Frontal cortex (tissue), 4 donors: ENCODE measurements around the gene GEN1. TPM values are rescaled to one million over a fixed set of nuclear protein-coding genes. Genes with fewer than 3 reads are reported as not detected.

ENCODE experiments used
- DNase-seq, 2 donors: peaks; one replicate each; pipeline ENCODE4 v3.0.0; 2012; ENCODE audit warnings: low spot score in 2 of 2
- FAIRE-seq: peaks from 2 replicates; lab custom pipeline; 2012; peaks lifted over from hg19 to GRCh38; lab: Jason Lieb, UNC
- total RNA-seq: library from RNA; depleted of rRNA; stranded (reverse); fragments of >200 nt; gene quantifications from one replicate; pipeline ENCODE4 v1.2.3, GENCODE V29; 2014
- donor health status: control.
- donor health status: control.
- donor health status: control.

The GEN1 gene
- total RNA-seq, 1 donor from 2014 or later, result 5.3 TPM

GRCh38 chr2:17793803-17794354 is 39.9 kb downstream of the GEN1 start:
- DNase-seq (no peak), FAIRE-seq (no peak)

DNA sequence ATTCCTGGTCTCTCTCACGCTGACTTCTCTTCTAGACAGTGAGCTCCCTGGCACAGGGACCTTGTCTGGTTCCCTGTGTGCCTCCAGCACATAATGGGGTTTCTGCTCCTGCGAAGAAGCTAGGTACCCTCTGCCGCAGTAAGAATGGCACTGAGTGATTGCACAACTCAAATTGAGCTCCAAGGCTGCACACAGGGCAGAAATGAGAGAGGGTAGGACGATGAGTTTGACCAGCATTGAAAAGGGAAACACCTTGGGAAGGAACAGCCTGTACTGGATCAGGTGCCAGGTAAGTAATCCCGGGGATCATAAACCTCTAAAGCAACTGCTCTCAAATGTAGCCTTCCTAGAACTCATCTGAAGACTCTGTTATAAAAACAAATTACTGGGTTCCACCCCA is 41.4 kb downstream of the GEN1 start:
- DNase-seq (no peak), FAIRE-seq (no peak)

DNA sequence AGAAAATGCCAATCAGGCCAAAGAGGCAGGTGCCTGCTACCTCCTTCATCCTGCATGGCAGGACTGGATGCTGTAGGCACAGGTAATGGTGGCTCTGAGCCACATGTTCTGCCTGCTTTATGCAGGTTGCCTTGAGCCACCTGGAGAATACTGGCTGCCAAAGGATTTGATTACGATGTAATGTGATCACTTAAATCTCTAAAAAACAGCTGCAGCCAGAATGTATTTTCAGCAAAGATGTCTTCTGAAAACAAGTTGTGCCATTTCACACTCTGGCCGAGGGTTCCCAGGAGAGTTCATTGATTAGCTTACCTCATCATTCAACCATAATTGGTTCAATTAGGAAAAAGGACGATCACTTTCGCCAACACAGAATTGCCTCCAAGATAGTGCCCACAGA is 44.4 kb downstream of the GEN1 start:
- no peak for FAIRE-seq

DNA sequence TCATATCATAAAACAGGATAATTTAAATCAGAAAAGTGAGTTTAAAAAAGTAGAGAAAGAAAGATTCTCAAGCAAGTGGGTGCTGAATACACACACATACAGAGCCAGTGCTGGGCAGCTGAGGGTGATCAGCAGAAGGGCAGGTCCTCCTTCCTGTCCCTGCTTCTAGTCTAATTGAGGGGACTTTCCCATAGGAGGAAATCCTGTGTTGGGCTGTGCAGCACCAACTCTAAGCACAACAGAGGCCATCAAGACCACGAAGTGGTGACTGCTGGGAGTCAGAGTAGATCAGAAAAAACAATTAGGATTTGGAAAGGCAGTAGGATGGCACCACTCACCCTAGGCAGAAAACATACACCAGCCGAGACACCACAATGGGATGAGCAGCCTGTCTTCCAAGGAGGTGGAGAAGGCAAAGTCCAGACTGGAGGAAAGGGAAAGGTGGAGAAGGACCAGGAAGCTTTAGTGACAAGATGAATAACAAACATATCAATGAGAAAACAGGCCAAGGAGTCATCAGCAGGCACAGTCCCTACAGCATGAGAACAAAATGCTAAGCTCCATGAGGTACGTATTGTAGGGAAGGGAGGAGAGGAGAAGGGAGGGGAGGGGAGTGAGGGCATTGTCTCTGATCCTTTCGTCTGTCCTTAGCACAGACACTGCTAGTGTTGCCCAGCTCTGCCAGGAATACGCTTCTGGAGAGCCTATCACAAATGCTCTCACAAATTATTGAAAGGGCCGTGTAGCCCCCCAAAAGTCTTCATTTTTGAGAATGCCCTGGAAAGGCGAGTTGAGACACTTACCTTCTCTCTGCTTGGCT is 45.6 kb downstream of the GEN1 start:
- DNase-seq (no peak), FAIRE-seq (no peak)

More for the DNA sequence above, 44.4 kb downstream of the GEN1 start:
- no peak for DNase-seq

DNA sequence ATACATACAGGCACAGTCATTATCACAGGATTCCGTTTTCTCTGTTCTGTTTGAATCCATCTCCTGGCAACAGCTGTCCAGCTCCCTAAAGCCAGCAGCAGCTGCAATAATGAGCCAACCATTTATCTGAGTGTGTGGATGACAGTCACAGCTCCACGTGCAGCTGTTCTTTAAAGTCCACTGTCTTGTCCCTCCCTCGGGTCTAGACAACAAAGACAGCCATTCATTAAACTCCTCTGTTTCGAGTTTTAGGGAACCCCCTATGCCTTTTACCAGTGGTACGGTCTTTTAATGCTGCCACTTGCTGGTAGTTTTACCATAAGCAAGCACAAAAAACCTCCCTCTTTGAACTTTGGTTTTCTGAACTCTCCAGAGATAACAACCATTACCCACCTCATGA is 46.3 kb downstream of the GEN1 start:
- FAIRE-seq, result no peak

GRCh38 chr2:17800693-17801458 is 46.9 kb downstream of the GEN1 start:
- FAIRE-seq, result no peak
- DNase-seq, result no peak

More for the DNA sequence above, 46.3 kb downstream of the GEN1 start:
- DNase-seq, result no peak

DNA sequence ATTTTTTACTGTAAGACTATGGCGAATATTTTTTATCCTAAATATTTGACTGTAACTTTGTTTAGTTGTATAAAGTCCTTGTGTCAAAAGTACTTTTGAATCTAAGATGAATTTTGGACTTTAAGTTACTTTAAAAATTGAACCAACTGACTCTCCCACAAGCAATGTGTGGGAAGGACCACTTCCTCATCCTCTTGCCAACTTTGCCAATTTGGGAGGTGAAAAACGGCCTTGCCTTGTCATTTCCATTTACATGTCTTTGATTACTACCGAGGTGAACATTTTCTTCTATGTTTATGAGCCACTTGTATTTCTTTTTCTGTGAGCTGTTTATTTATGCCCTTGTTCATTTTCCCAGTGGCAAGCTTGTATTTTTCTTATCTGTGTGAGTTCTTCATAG is 49.6 kb downstream of the GEN1 start:
- DNase-seq, result no peak
- no peak for FAIRE-seq

GRCh38 chr2:17804358-17804757 is 50.4 kb downstream of the GEN1 start:
- no peak for FAIRE-seq

GRCh38 chr2:17805166-17805565 is 51.2 kb downstream of the GEN1 start:
- no peak for FAIRE-seq
- DNase-seq, result no peak

More at GRCh38 chr2:17804358-17804757, 50.4 kb downstream of the GEN1 start:
- no peak for DNase-seq

DNA sequence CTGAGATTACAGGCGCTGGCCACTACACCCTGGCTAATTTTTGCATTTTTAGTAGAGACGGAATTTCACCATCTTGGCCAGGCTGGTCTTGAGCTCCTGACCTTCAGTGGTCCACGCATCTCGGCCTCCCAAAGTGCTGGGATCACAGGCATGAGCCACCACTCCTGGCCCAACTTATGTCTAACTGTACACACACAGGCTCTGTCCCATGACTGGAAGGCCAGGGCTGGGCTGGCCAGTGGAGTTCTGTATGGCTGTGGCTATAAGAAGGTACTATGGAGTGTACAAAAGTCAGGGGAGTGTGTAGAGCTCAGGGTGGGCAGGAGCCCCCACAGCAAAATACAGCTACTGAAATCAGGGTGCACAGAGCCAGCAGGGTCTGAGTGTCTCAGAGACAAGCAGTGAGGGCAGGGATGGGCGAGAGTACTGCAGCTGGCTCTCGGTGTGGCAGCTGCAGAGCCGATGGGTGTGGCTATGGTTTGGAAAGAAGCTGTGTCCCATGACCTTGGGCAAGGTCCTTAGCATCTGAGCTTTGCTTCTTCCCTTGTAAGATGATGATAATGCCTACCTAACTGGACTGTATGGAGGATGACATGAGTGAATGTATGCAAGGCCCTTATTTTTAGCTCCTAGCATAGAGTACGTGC is 51.9 kb downstream of the GEN1 start:
- DNase-seq, result no peak
- FAIRE-seq, result no peak

GRCh38 chr2:17813010-17813741 is 59.2 kb downstream of the GEN1 start:
- FAIRE-seq (no peak), DNase-seq (no peak)

DNA sequence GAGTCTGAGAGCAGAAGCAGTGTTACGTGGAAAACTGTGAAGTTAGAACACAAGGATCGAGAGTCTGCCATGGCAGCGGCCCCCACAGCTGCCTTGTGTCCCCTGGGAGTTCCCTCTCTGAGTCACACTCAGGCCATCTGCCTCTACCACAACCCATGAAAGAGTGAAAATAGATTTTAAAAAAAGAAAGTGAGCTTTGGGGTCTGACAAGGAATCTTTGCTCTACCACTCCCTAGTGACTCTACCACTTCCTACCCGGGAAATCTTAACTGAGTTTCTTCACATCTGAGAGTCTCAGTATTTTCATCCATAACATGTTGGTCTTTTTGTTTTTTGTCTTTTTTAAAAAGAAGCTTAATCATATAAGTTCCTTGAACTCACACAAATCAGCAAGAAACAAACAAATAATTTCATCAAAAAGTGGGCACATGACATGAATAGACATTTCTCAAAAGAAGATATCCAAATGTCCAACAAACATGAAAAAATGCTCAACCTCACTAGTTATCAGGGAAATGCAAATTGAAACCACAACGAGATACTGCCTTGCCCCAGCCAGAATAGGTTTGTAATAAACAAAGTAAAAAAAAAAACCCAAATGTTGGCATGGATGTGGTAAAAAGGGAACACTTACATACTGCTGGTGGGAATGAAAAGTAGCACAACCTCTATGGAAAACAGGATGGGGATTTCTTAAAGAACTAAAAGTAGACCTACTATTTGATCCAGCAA is 60.0 kb downstream of the GEN1 start:
- FAIRE-seq, result no peak

GRCh38 chr2:17814601-17815000 is 60.7 kb downstream of the GEN1 start:
- DNase-seq (no peak), FAIRE-seq (no peak)

More for the DNA sequence above, 60.0 kb downstream of the GEN1 start:
- peak in 1 of 2 donors; percentile 32 for DNase-seq

DNA sequence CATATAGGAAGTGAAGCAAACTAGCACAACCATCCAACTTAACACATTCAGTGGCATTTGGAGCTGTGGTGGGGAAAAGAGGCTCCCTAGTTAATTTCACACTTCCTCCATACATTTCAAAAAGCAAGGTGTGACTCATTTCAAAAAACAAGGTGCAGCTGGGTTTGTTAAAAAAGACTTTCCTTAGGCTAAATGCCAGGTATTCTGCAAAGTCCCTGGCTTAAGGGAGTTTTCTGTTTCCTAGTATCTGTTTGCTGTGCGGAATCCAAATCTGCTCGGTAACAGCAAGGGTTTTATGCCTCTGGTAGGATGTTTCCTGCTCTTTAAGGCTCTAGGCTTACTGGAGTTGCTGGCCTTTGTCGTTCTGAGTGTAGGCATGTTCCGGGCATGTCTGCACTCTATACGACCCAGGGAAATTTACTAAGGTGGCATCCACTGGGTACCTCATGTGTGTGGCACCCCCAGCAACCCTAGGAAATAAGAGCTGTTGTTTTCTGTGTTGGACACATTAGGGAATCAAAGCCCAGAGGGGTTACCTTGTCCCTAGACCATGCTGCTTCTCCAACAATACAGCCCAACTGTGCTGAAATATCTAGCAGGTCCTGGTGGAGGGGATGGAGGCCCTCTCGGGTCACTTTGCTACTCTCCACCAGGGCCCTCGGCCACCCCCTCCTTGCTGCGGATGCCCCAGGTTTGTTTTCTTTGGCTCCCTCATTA is 61.7 kb downstream of the GEN1 start:
- DNase-seq (no peak), FAIRE-seq (no peak)

GRCh38 chr2:17816396-17817245 is 62.7 kb downstream of the GEN1 start, which contains the start of gene MSGN1:
TSS of gene MSGN1 (plus strand) at chr2:17816460. CDS start at chr2:17816519, 59 bp downstream.
- FAIRE-seq (no peak), DNase-seq (no peak)

DNA sequence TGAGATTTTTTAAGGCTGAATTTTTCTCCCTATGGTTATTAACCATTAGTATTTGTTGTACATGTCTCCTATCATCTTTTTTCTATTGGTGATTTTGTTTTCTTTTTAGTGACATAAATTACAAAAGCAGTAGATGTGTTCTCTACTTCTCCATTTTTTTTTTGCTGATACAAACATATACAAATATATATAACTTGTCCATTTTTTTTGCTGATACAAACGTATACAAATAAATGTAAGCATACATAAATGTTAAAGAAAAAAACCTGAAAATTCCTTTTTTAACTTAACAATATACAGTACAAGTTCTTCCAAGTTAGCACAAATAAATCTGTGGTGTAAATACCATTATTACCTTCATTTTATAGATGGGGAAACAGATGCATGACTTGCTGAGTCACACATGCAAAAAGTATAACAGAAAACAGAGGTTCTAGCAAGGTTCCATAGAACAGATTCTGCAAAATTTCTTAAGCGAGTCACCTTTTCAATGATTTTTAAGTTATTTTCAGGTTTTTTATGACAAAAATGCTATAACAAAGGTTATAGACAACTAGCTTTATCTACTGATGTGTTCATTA is 64.4 kb downstream of the GEN1 start:
- DNase-seq, result no peak
- no peak for FAIRE-seq

DNA sequence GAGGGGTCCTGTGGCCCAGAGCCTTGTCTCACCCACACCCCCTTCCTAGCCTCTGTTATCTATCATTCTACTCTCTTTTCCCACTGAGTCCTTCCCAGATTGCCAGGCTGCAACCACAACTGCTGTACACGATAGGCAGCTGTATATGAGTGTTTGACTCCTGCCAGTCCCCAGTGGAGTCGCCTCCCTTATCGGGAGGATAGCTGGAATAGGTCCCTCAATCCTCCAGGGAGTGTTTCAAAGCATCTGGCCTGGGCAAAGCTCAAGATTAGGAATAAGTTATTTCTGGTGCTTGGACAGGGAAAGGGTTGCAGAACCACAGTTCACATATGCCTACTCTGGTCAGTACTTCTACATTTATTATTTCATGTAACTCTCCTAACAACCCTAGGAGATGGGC is 67.1 kb downstream of the GEN1 start:
- no peak for DNase-seq
- no peak for FAIRE-seq
